Natural killer cell treated with Interleukin-12 subunit alpha and Interleukin-12 subunit beta and Interleukin-15 and Interleukin-18, amount 100 ng/mL, for 72 hours (primary cell): Measurements from ENCODE around the gene FAM83F. TPM values are rescaled to one million over a fixed set of nuclear protein-coding genes. Genes with fewer than 3 reads are reported as not detected.
A peak's percentile ranks its signal among the peaks of the same experiment; 100 is the strongest.

Experiments
- ATAC-seq, 2 donors: fragments of 150-1000 bp; cut with Tn5 transposase in 1 of 2; sonication (Bioruptor Pico), chemical (Tn5 transposase) in 1 of 2; 2 replicates each; pipeline ENCODE4 v1.10.0; 2021
- DNase-seq: peaks from one replicate; pipeline ENCODE4 v3.0.0; 2022; ENCODE audit warnings: low spot score
- H3K27ac Mint-ChIP-seq, 2 donors: 1 replicate in 1 of 2; 2 replicates in 1 of 2; pipeline ENCODE4 v1.8.0; 2022; ENCODE audit warnings: mixed read lengths in 2 of 2, mild to moderate bottlenecking in 1 of 2, moderate library complexity in 1 of 2
- H3K27me3 Mint-ChIP-seq, 2 donors: 1 replicate in 1 of 2; 2 replicates in 1 of 2; pipeline ENCODE4 v1.8.0; 2022; ENCODE audit warnings: mixed read lengths in 2 of 2
- H3K36me3 Mint-ChIP-seq: one replicate; pipeline ENCODE4 v1.8.0; 2022; ENCODE audit warnings: mixed read lengths
- H3K4me1 Mint-ChIP-seq, 2 donors: 1 replicate in 1 of 2; 2 replicates in 1 of 2; pipeline ENCODE4 v1.8.0; 2022; ENCODE audit warnings: low read depth in 2 of 2, mixed read lengths in 2 of 2, mild to moderate bottlenecking in 1 of 2
- H3K4me3 Mint-ChIP-seq: one replicate; pipeline ENCODE4 v1.8.0; 2022; ENCODE audit warnings: mixed read lengths
- H3K9me3 Mint-ChIP-seq: 2 replicates; pipeline ENCODE4 v1.8.0; 2022; ENCODE audit warnings: mixed read lengths
- total RNA-seq, 2 donors: library from RNA; stranded (reverse); gene quantifications; one replicate each; pipeline ENCODE4 v1.2.3, GENCODE V29; 2022

The FAM83F gene
- total RNA-seq, 2 donors from 2014 or later = 0.39 TPM; not detected in 1

DNA sequence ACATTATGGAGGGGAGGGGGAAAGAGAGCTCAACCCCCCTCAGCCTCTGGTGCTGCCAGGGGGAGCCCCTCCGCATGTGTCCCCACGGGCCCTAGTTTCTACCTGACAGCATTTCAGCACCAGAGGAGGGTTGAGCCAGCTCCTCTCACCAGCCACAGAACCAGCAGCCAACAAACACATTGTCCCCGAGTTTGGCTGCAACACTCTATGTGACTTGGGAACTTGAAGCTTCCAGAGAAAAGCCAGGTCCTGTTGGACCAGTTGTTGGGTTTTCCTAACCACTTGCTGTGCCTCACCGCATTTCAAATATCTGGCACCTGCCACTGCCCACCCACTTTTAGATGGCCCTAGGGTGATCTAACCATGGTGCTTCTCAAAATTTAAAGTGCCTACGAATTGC is 21.1 kb upstream of the FAM83F start:
- no peak overlapping the region for H3K4me3 Mint-ChIP-seq
- no peak overlapping the region for H3K27ac Mint-ChIP-seq
- H3K27me3 Mint-ChIP-seq = no peaks in the 10 kb centered on the region
- no peak for DNase-seq
- H3K36me3 Mint-ChIP-seq = peaks cover 7% of the 10 kb centered on the region
- ATAC-seq = no peak
- H3K4me1 Mint-ChIP-seq = peaks cover 0 to 17% of the 10 kb centered on the region in 2 donors
- H3K9me3 Mint-ChIP-seq = no peaks in the 10 kb centered on the region

DNA sequence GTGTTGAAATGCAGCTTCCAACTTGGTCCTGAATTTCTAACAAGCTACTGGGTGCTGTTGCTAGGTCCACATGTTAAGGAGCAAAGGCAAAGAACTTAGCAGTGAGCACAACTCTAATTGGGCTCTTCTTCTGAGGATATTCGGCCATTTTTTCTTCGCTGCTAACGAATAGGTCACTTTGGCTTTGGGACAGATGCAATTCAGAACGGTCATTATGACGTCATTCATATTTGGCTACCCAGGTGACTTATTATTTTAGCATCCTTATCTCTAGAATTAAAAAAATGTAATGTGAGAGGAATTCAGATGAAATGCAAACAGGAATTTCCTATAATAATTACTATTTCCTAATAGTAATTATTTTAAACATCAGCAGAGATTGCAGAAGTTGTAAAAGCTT is 20.7 kb upstream of the FAM83F start:
- Mint-ChIP-seq H3K27me3 (no peaks in the 10 kb centered on the region), H3K27ac (no peak overlapping the region), H3K9me3 (no peaks in the 10 kb centered on the region), H3K36me3 (peaks cover 3% of the 10 kb centered on the region), H3K4me1 (peaks cover 0 to 20% of the 10 kb centered on the region in 2 donors), H3K4me3 (no peak overlapping the region)
- DNase-seq (no peak), ATAC-seq (no peak)

- H3K9me3 Mint-ChIP-seq = no peaks in the 10 kb centered on the region
- no peak for ATAC-seq
- no peak overlapping the region for H3K4me3 Mint-ChIP-seq
- H3K27me3 Mint-ChIP-seq = peaks cover 0 to 3% of the 10 kb centered on the region in 2 donors
- H3K4me1 Mint-ChIP-seq = peaks cover 8 to 12% of the 10 kb centered on the region in 2 donors
- DNase-seq = no peak
- no peaks in the 10 kb centered on the region for H3K36me3 Mint-ChIP-seq
- H3K27ac Mint-ChIP-seq = no peak overlapping the region
These were observed 15.7 kb upstream of the FAM83F start for GRCh38 chr22:39979048-39979447.

- H3K27ac Mint-ChIP-seq = no peak overlapping the region
- no peak for DNase-seq
- no peaks in the 10 kb centered on the region for H3K36me3 Mint-ChIP-seq
- peaks cover 10 to 12% of the 10 kb centered on the region in 2 donors for H3K4me1 Mint-ChIP-seq
- H3K27me3 Mint-ChIP-seq = peaks cover 0 to 3% of the 10 kb centered on the region in 2 donors
- no peaks in the 10 kb centered on the region for H3K9me3 Mint-ChIP-seq
- no peak for ATAC-seq
- H3K4me3 Mint-ChIP-seq = no peak overlapping the region
These were observed 15.3 kb upstream of the FAM83F start for GRCh38 chr22:39979458-39979857.

DNA sequence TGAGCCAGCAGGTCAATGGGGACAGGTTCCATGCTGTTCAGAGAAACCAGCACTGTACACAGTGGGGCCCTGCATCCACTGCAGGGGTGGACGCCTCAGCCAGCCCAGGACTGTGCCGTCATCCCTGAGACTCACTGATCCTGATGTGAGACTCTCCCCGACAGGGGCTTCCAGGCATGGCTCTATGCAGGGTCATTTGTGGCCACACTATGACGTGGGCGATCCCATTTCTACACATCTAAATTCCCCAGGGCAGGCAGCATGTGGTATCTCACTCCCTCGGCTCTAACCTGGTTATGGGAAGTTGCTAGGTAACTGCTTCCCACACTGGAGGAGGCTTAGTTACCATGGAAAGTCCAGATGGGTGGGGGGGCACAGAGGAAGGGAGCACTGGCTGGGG is 14.2 kb upstream of the FAM83F start:
- H3K27ac Mint-ChIP-seq = no peak overlapping the region
- DNase-seq (no peak), ATAC-seq (peak in 1 of 2 donors; percentile 31)
- H3K4me1 Mint-ChIP-seq = peaks cover 10 to 11% of the 10 kb centered on the region in 2 donors
- H3K27me3 Mint-ChIP-seq = peaks cover 0 to 5% of the 10 kb centered on the region in 2 donors
- H3K36me3 Mint-ChIP-seq = no peaks in the 10 kb centered on the region
- H3K4me3 Mint-ChIP-seq = no peak overlapping the region
- H3K9me3 Mint-ChIP-seq = no peaks in the 10 kb centered on the region

- Mint-ChIP-seq H3K9me3 (no peaks in the 10 kb centered on the region), H3K36me3 (no peaks in the 10 kb centered on the region), H3K27ac (no peak overlapping the region), H3K27me3 (peaks cover 0 to 7% of the 10 kb centered on the region in 2 donors), H3K4me3 (no peak overlapping the region), H3K4me1 (peaks cover 10 to 11% of the 10 kb centered on the region in 2 donors)
- DNase-seq (no peak), ATAC-seq (no peak)
These were observed 11.4 kb upstream of the FAM83F start for GRCh38 chr22:39983346-39983745.

DNA sequence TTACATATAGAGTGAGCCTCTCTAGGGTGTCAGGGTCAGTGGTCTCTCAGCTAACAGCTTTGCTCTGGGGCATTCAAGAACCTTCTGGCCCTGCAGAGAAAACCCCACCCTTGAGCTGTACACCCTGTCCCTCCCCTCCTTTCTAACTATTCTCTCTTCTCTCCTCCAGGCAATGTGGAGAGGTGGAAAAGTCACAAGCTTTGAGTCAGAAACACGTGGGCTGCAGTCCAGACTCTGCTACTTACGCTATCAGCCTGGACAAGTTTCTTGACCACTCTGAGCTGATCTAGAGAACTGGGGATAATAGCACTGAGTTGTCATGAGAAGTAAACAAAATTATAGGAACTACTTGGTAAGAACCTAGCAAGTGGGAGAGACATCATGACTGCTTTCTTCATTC is 10.7 kb upstream of the FAM83F start:
- Mint-ChIP-seq H3K27ac (no peak overlapping the region), H3K27me3 (peaks cover 5 to 12% of the 10 kb centered on the region in 2 donors), H3K4me3 (no peak overlapping the region), H3K36me3 (no peaks in the 10 kb centered on the region), H3K9me3 (no peaks in the 10 kb centered on the region), H3K4me1 (peaks cover 14% of the 10 kb centered on the region in 2 donors)
- DNase-seq (no peak), ATAC-seq (no peak)

GRCh38 chr22:39984746-39985145 is 10.0 kb upstream of the FAM83F start:
- ATAC-seq (no peak), DNase-seq (no peak)
- Mint-ChIP-seq H3K9me3 (no peaks in the 10 kb centered on the region), H3K4me1 (peaks cover 12 to 15% of the 10 kb centered on the region in 2 donors), H3K27ac (no peak overlapping the region), H3K4me3 (no peak overlapping the region), H3K36me3 (no peaks in the 10 kb centered on the region), H3K27me3 (peaks cover 11 to 13% of the 10 kb centered on the region in 2 donors)

GRCh38 chr22:39985383-39986035 is 9.2 kb upstream of the FAM83F start:
- ATAC-seq (no peak), DNase-seq (no peak)
- H3K4me1 Mint-ChIP-seq = peaks cover 12 to 15% of the 10 kb centered on the region in 2 donors
- H3K9me3 Mint-ChIP-seq = no peaks in the 10 kb centered on the region
- no peak overlapping the region for H3K4me3 Mint-ChIP-seq
- no peak overlapping the region for H3K27ac Mint-ChIP-seq
- peaks cover 11 to 13% of the 10 kb centered on the region in 2 donors for H3K27me3 Mint-ChIP-seq
- no peaks in the 10 kb centered on the region for H3K36me3 Mint-ChIP-seq

GRCh38 chr22:39988386-39989114 is 6.2 kb upstream of the FAM83F start:
- Mint-ChIP-seq H3K9me3 (no peaks in the 10 kb centered on the region), H3K36me3 (no peaks in the 10 kb centered on the region), H3K4me3 (no peak overlapping the region), H3K27ac (peak overlapping the region; percentile 0 to 5), H3K27me3 (peaks cover 25 to 31% of the 10 kb centered on the region in 2 donors), H3K4me1 (peaks cover 12% of the 10 kb centered on the region in 2 donors)
- DNase-seq = no peak
- ATAC-seq = no peak

- H3K36me3 Mint-ChIP-seq = no peaks in the 10 kb centered on the region
- ATAC-seq (no peak), DNase-seq (no peak)
- no peaks in the 10 kb centered on the region for H3K9me3 Mint-ChIP-seq
- no peak overlapping the region for H3K27ac Mint-ChIP-seq
- peaks cover 29 to 38% of the 10 kb centered on the region in 2 donors for H3K27me3 Mint-ChIP-seq
- H3K4me1 Mint-ChIP-seq = peaks cover 5 to 18% of the 10 kb centered on the region in 2 donors
- no peak overlapping the region for H3K4me3 Mint-ChIP-seq
These were observed 5.1 kb upstream of the FAM83F start for GRCh38 chr22:39989633-39990032.

DNA sequence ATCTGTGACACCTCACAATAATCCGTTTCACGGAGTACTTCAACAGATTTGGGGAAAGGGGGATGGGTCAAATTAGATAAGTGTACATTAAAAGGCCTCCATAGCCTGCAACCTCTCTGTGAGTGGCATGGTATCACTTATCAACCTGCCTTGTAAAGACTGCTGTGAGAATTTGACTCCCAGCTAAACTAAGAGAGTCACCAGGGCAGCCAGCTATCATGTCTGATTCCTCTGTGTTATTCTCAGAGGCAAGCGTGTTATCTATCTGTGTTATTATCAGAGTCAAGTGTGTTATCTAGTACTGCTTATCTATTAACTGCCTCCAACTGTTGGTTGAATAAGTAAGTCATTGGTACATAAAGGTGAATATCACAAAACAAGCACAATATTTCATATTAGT is 4.1 kb upstream of the FAM83F start:
- H3K27ac Mint-ChIP-seq = no peak overlapping the region
- H3K4me3 Mint-ChIP-seq = no peak overlapping the region
- peaks cover 5 to 15% of the 10 kb centered on the region in 2 donors for H3K4me1 Mint-ChIP-seq
- H3K36me3 Mint-ChIP-seq = no peaks in the 10 kb centered on the region
- ATAC-seq (no peak), DNase-seq (peak; percentile 10)
- H3K27me3 Mint-ChIP-seq = peaks cover 27 to 38% of the 10 kb centered on the region in 2 donors
- no peaks in the 10 kb centered on the region for H3K9me3 Mint-ChIP-seq

- Mint-ChIP-seq H3K27me3 (peaks cover 29 to 38% of the 10 kb centered on the region in 2 donors), H3K27ac (no peak overlapping the region), H3K4me1 (peaks cover 5 to 15% of the 10 kb centered on the region in 2 donors), H3K9me3 (no peaks in the 10 kb centered on the region), H3K36me3 (no peaks in the 10 kb centered on the region), H3K4me3 (no peak overlapping the region)
- ATAC-seq (no peak), DNase-seq (peak; percentile 40)
These were observed 3.4 kb upstream of the FAM83F start for GRCh38 chr22:39991159-39991860.
